Thoracic aorta (tissue), 2 donors: ENCODE measurements around the gene AMOT. TPM values are rescaled to one million over a fixed set of nuclear protein-coding genes. Genes with fewer than 3 reads are reported as not detected.

Experiments used
- ATAC-seq: fragments of 150-250 bp; one replicate; pipeline ENCODE4 v1.8.0; 2017; ENCODE audit warnings: low read depth; ENCODE audit not compliant: insufficient number of reproducible peaks, low FRiP score
- DNase-seq: peaks from one replicate; pipeline ENCODE4 v3.0.0-alpha.2; 2020; ENCODE audit warnings: low spot score
- H3K27ac ChIP-seq, 2 donors: fragments of 200-600 bp; sonication (generic); 1 replicate in 1 of 2; 2 replicates in 1 of 2; pipeline ENCODE4 v1.5.1; 2016; ENCODE audit warnings: mild to moderate bottlenecking in 2 of 2, moderate library complexity in 2 of 2
- H3K27me3 ChIP-seq: fragments of 200-600 bp; sonication (generic); replicated peaks from 2 replicates; pipeline ENCODE4 v1.6.0; 2016; ENCODE audit warnings: mild to moderate bottlenecking; ENCODE audit not compliant: insufficient read depth
- H3K36me3 ChIP-seq: fragments of 200-600 bp; sonication (generic); one replicate; pipeline ENCODE4 v1.5.1; 2016
- H3K4me1 ChIP-seq, 2 donors: fragments of 200-600 bp; sonication (generic); 1 replicate in 1 of 2; 2 replicates in 1 of 2; pipeline versions ENCODE4 v1.5.1 to v1.6.0; 2016; ENCODE audit warnings: low read depth in 2 of 2, mild to moderate bottlenecking in 1 of 2; ENCODE audit not compliant: control insufficient read depth in 1 of 2
- H3K4me3 ChIP-seq: fragments of 200-600 bp; sonication (generic); 2 replicates; pipeline ENCODE4 v1.5.1; 2016; ENCODE audit warnings: mild to moderate bottlenecking
- H3K9me3 ChIP-seq: fragments of 200-600 bp; sonication (generic); 2 replicates; pipeline ENCODE4 v1.5.1; 2016
- CTCF ChIP-seq: fragments of 200-600 bp; sonication (generic); IDR thresholded peaks from one replicate; pipeline ENCODE4 v1.5.1; 2019; ENCODE audit warnings: antibody characterized with exemption
- total RNA-seq, 2 donors: library from RNA; depleted of rRNA; stranded (reverse); fragments of >200 nt; gene quantifications; one replicate each; pipeline versions ENCODE4 v1.1.0 to v1.2.3, GENCODE V29; 2016

Gene AMOT
- total RNA-seq, 2 donors from 2014 or later = 27.8 to 55.2 TPM

GRCh38 chrX:112768563-112768962 is 72.1 kb downstream of the AMOT start:
- Histone ChIP-seq H3K4me1 (no peaks in the 10 kb centered on the region), H3K36me3 (no peaks in the 10 kb centered on the region), H3K27me3 (no peaks in the 10 kb centered on the region), H3K4me3 (no peak overlapping the region), H3K27ac (no peak overlapping the region), H3K9me3 (no peaks in the 10 kb centered on the region)
- no peak for TF ChIP-seq CTCF
- ATAC-seq (no peak), DNase-seq (no peak)

DNA sequence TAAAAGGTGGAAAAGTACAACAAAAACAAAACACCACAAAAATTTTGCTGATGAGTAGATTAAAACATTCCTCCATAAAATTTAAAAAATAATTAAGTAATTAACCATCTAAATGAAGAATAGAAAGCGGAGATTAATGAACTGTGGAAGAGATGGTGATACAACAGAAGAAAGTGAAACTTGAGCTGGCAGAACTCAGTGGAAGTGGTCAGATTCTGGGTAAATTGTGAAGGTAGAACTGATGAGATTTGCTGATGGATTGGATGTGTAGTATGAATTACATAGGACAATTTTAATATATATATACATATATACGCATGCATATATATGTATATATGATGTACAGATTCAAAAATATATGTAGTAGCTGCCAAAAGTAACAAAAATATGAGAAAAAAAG is 73.9 kb downstream of the AMOT start:
- TF ChIP-seq CTCF = no peak
- ATAC-seq (no peak), DNase-seq (no peak)
- H3K36me3 ChIP-seq = no peaks in the 10 kb centered on the region
- H3K4me1 ChIP-seq = no peaks in the 10 kb centered on the region
- H3K27me3 ChIP-seq = no peaks in the 10 kb centered on the region
- H3K9me3 ChIP-seq = no peaks in the 10 kb centered on the region
- no peak overlapping the region for H3K4me3 ChIP-seq
- H3K27ac ChIP-seq = no peak overlapping the region

DNA sequence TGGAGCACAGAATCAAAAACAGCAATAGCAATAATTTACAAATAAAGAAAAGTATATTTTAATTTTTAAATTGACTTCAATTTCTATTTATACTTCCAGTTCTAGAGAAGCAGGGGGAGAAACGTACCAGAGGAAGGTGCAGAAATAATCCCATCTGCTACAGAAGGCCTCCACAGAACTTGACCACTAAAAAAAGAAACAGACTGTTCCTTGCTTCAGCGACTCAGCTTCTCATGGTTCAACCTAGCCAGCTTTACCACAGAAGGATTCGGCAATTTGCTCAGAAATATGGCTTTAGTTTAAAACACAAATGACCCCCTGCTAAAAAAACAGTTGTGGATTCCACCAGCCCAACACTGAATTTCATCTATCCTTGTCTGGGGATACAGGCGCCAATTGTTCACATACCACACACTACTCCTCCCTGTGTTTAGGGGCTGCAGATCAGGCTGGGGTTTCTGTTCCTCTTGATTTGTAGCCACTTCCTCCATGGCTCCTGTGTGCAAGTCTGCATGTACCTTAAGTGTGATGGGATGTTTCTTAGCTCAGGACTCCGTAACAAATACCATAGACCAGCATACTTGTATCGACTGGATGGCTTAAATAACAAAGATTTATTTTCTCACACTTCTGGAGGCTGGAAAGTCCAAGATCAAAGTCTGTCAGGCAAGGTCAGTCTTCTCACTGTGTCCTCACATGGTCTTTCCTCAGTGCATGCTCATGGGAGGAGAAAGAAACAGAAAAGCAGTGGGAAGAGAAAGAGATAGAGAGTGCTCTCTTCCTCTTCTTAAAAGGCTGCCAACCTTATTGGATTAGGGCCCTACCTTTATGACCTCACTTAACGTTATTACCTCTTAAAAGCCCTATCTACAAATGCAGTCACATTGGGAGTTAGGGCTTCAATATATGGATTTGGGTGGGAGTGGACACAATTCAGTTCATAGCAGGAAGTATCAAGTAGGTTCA is 79.1 kb downstream of the AMOT start:
- Histone ChIP-seq H3K27me3 (no peaks in the 10 kb centered on the region), H3K4me1 (no peaks in the 10 kb centered on the region), H3K9me3 (no peaks in the 10 kb centered on the region), H3K36me3 (no peaks in the 10 kb centered on the region), H3K4me3 (no peak overlapping the region), H3K27ac (no peak overlapping the region)
- ATAC-seq (no peak), DNase-seq (no peak)
- no peak for TF ChIP-seq CTCF

- H3K4me1 ChIP-seq = no peaks in the 10 kb centered on the region
- no peak overlapping the region for H3K27ac ChIP-seq
- no peak for DNase-seq
- no peak for TF ChIP-seq CTCF
- H3K4me3 ChIP-seq = no peak overlapping the region
- H3K27me3 ChIP-seq = no peaks in the 10 kb centered on the region
- no peak for ATAC-seq
- H3K9me3 ChIP-seq = no peaks in the 10 kb centered on the region
- no peaks in the 10 kb centered on the region for H3K36me3 ChIP-seq
Observed at GRCh38 chrX:112760697-112761096, 79.9 kb downstream of the AMOT start.

- Histone ChIP-seq H3K27me3 (no peaks in the 10 kb centered on the region), H3K27ac (no peak overlapping the region), H3K4me3 (no peak overlapping the region), H3K36me3 (no peaks in the 10 kb centered on the region), H3K9me3 (no peaks in the 10 kb centered on the region), H3K4me1 (no peaks in the 10 kb centered on the region)
- DNase-seq (no peak), ATAC-seq (no peak)
- no peak for TF ChIP-seq CTCF
Observed at GRCh38 chrX:112759966-112760365, 80.7 kb downstream of the AMOT start.
